Hepatocyte (in vitro differentiated cells): ENCODE results near the gene KDM2A. TPM values are rescaled to one million over a fixed set of nuclear protein-coding genes. Genes with fewer than 3 reads are reported as not detected.

Experiments
- DNase-seq: peaks from one replicate; pipeline ENCODE4 v3.0.0-alpha.2; 2016; ENCODE audit warnings: low spot score
- H2AFZ ChIP-seq: fragments of 200-600 bp; sonication (generic); 2 replicates; pipeline ENCODE4 v1.6.0; 2016; ENCODE audit warnings: antibody characterized with exemption, mild to moderate bottlenecking
- H3K27ac ChIP-seq: fragments of 200-600 bp; sonication (generic); 2 replicates; pipeline ENCODE4 v1.5.1; 2016; ENCODE audit warnings: mild to moderate bottlenecking
- H3K27me3 ChIP-seq: fragments of 200-600 bp; sonication (generic); 2 replicates; pipeline ENCODE4 v1.6.1; 2016
- H3K36me3 ChIP-seq: fragments of 200-600 bp; sonication (generic); replicated peaks from 2 replicates; pipeline ENCODE4 v1.5.1; 2016; ENCODE audit warnings: low read depth; ENCODE audit not compliant: insufficient read depth
- H3K4me1 ChIP-seq: fragments of 200-600 bp; sonication (generic); 2 replicates; pipeline ENCODE4 v1.5.1; 2016; ENCODE audit warnings: mild to moderate bottlenecking, moderate library complexity; ENCODE audit not compliant: insufficient read depth
- H3K4me2 ChIP-seq: fragments of 200-600 bp; sonication (generic); 2 replicates; pipeline ENCODE4 v1.6.0; 2016
- H3K4me3 ChIP-seq: fragments of 200-600 bp; sonication (generic); 2 replicates; pipeline ENCODE4 v1.5.1; 2016; ENCODE audit warnings: mild to moderate bottlenecking
- H3K79me2 ChIP-seq: fragments of 200-600 bp; sonication (generic); 2 replicates; pipeline ENCODE4 v1.6.0; 2017; ENCODE audit warnings: mild to moderate bottlenecking
- H3K9me2 ChIP-seq: fragments of 200-600 bp; sonication (generic); replicated peaks from 2 replicates; pipeline ENCODE4 v1.6.0; 2017; ENCODE audit warnings: mild to moderate bottlenecking; ENCODE audit not compliant: insufficient read depth
- H3K9me3 ChIP-seq: fragments of 200-600 bp; sonication (generic); 2 replicates; pipeline ENCODE4 v1.5.1; 2016; ENCODE audit warnings: low read depth, mild to moderate bottlenecking
- H4K20me1 ChIP-seq: fragments of 200-600 bp; sonication (generic); 2 replicates; pipeline ENCODE4 v1.6.0; 2016; ENCODE audit warnings: mild to moderate bottlenecking; ENCODE audit not compliant: insufficient read depth, poor library complexity, severe bottlenecking
- EZH2 ChIP-seq: fragments of 200-600 bp; sonication (generic); IDR thresholded peaks from 2 replicates; pipeline ENCODE4 v1.6.1; 2016; ENCODE audit warnings: antibody characterized with exemption, mild to moderate bottlenecking, borderline replicate concordance
- EZH2phosphoT487 ChIP-seq: fragments of 200-600 bp; sonication (generic); IDR thresholded peaks from one replicate; pipeline ENCODE4 v1.6.1; 2018; ENCODE audit warnings: antibody characterized with exemption, mild to moderate bottlenecking, low read depth, moderate library complexity; ENCODE audit not compliant: unreplicated experiment, severe bottlenecking
- WGBS: methylation state at CpG from one replicate; pipeline ENCODE4 v1.1.6; 2016; ENCODE audit warnings: low lambda C conversion rate; ENCODE audit errors: missing lambda C conversion rate; 5-methylcytosine and 5-hydroxymethylcytosine counted together
- polyA plus RNA-seq: library from polyadenylated mRNA; unstranded; fragments of >200 nt; fragmentation: Nextera tagmentation; extraction: Ambion mirVana; gene quantifications from 2 replicates; pipeline ENCODE4 v1.2.1, GENCODE V29; 2016
- total RNA-seq: library from RNA; depleted of rRNA; stranded (reverse); fragments of >200 nt; gene quantifications from 2 replicates; pipeline ENCODE4 v1.2.3, GENCODE V29; 2014
- TF ChIP-seq, protein P1 (sequence below): fragments of 200-600 bp; sonication (generic); IDR thresholded peaks from 2 replicates; pipeline ENCODE4 v1.5.1; 2016; ENCODE audit warnings: antibody characterized with exemption, mild to moderate bottlenecking; ENCODE audit not compliant: poor library complexity

Gene KDM2A
- total and polyA plus RNA-seq, 2 experiments from 2014 or later: 18.7 to 51.2 TPM

DNA sequence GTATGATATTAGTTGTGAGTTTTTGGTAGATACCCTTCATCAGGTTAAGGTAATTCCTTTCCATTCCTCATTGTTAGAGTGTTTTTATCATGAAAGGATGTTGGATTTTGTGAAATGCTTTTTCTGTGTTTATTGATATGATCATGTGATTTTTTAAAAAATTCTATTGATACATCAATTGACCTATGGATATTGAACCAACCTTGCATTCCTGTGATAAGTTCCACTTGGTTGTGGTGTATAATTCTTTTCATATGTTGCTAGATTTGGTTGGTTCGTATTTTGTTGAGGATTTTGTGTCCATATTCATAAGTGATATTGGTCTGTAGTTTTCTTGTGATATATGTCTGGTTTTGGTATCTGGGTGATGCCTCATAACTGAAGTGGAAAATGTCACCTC is 176.8 kb downstream of the KDM2A start:
- no peak overlapping the region for H2AFZ ChIP-seq
- no peak for DNase-seq
- H3K36me3 ChIP-seq: peaks cover 7% of the 10 kb centered on the region
- H3K9me3 ChIP-seq: peaks cover 7% of the 10 kb centered on the region
- H3K9me2 ChIP-seq: no peaks in the 10 kb centered on the region
- H3K27ac ChIP-seq: no peak overlapping the region
- no peak overlapping the region for H3K4me3 ChIP-seq
- no peaks in the 10 kb centered on the region for H3K27me3 ChIP-seq
- TF ChIP-seq EZH2 (no peak), EZH2phosphoT487 (no peak)
- TF ChIP-seq, protein P1, sequence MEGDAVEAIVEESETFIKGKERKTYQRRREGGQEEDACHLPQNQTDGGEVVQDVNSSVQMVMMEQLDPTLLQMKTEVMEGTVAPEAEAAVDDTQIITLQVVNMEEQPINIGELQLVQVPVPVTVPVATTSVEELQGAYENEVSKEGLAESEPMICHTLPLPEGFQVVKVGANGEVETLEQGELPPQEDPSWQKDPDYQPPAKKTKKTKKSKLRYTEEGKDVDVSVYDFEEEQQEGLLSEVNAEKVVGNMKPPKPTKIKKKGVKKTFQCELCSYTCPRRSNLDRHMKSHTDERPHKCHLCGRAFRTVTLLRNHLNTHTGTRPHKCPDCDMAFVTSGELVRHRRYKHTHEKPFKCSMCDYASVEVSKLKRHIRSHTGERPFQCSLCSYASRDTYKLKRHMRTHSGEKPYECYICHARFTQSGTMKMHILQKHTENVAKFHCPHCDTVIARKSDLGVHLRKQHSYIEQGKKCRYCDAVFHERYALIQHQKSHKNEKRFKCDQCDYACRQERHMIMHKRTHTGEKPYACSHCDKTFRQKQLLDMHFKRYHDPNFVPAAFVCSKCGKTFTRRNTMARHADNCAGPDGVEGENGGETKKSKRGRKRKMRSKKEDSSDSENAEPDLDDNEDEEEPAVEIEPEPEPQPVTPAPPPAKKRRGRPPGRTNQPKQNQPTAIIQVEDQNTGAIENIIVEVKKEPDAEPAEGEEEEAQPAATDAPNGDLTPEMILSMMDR: no peak
- no peaks in the 10 kb centered on the region for H4K20me1 ChIP-seq
- H3K79me2 ChIP-seq: peaks cover 43% of the 10 kb centered on the region
- H3K4me2 ChIP-seq: no peak overlapping the region
- peaks cover 3% of the 10 kb centered on the region for H3K4me1 ChIP-seq
- WGBS: 97% methylated on average over 1 of the region's 1 CpG

DNA sequence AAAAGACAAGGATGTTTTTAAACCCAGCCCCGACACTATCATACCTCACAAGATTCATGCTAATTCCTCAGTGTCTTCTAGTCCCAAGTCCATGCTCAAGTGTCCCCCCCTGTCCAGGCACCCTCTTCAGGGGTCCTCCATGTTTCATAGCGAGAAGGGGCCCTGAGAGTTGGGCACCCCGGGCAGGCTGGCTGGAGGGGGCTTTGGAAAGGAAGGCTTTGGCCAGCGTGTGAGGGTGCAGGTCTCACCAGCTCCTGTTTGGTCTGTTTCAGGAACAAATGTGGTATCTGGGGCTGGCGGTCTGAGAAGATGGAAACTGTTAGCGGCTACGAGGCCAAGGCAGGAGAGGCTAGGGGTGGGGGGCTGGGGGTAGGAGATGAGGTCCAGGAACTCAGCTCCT is 179.7 kb downstream of the KDM2A start:
- H3K79me2 ChIP-seq: peaks cover 38% of the 10 kb centered on the region
- no peak for DNase-seq
- no peaks in the 10 kb centered on the region for H4K20me1 ChIP-seq
- H3K9me2 ChIP-seq: no peaks in the 10 kb centered on the region
- no peak overlapping the region for H3K4me2 ChIP-seq
- no peak overlapping the region for H3K27ac ChIP-seq
- H3K4me3 ChIP-seq: no peak overlapping the region
- peaks cover 7% of the 10 kb centered on the region for H3K9me3 ChIP-seq
- H2AFZ ChIP-seq: no peak overlapping the region
- no peaks in the 10 kb centered on the region for H3K27me3 ChIP-seq
- TF ChIP-seq, protein P1: no peak
- TF ChIP-seq EZH2 (no peak), EZH2phosphoT487 (no peak)
- WGBS: 94% methylated on average over 7 of the region's 7 CpGs
- peaks cover 13% of the 10 kb centered on the region for H3K4me1 ChIP-seq
- peaks cover 7% of the 10 kb centered on the region for H3K36me3 ChIP-seq

DNA sequence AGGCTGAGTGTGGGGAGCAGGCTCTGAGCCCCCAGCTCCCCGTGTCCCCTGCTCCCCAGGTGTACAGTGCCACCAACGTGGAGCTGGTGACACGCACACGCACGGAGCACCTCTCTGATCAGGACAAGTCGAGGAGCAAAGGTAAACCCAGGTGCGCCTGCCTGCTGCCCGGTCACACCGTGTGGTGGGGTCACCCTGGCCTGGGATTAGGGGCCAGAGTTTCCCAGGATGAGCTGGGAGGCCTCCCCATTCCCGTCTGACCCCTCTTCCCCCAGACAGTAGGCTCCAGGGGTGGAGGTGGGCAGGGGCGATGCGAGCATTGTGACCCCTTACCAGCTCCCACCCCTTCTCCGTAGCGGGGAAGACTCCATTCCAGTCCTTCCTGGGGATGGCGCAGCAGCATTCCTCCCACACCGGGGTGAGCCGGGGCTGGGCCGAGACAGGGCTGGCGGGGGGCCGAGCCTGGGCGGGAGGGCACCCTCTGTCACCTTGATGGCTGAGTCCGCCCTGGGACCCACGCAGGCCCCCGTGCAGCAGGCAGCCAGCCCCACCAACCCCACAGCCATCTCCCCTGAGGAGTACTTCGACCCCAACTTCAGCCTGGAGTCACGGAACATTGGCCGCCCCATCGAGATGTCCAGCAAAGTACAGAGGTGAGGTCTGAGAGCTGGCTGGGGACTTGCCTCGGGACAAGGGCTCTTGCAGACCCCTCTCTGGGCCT is 180.6 kb downstream of the KDM2A start:
- WGBS: 98% methylated on average over 23 of the region's 29 CpGs
- H4K20me1 ChIP-seq: no peaks in the 10 kb centered on the region
- no peaks in the 10 kb centered on the region for H3K9me2 ChIP-seq
- H3K27ac ChIP-seq: no peak overlapping the region
- TF ChIP-seq, protein P1: no peak
- TF ChIP-seq EZH2phosphoT487 (no peak), EZH2 (no peak)
- H3K27me3 ChIP-seq: no peaks in the 10 kb centered on the region
- H3K4me3 ChIP-seq: no peak overlapping the region
- peaks cover 7% of the 10 kb centered on the region for H3K36me3 ChIP-seq
- peaks cover 19% of the 10 kb centered on the region for H3K4me1 ChIP-seq
- H3K79me2 ChIP-seq: peaks cover 38% of the 10 kb centered on the region
- no peak overlapping the region for H2AFZ ChIP-seq
- no peak for DNase-seq
- H3K9me3 ChIP-seq: peaks cover 7% of the 10 kb centered on the region
- no peak overlapping the region for H3K4me2 ChIP-seq
